GM23248 (cell line): ENCODE results near the gene RASA3. TPM values are rescaled to one million over a fixed set of nuclear protein-coding genes. Genes with fewer than 3 reads are reported as not detected.

Experiments
- DNase-seq: peaks from one replicate; pipeline ENCODE4 v3.0.0-alpha.2; 2015
- H2AFZ ChIP-seq: fragments of 200-600 bp; sonication (generic); 2 replicates; pipeline ENCODE4 v1.6.1; 2016; ENCODE audit warnings: antibody characterized with exemption
- H3F3A ChIP-seq: fragments of 200-600 bp; sonication (generic); 2 replicates; pipeline ENCODE4 v1.6.1; 2016; ENCODE audit warnings: mild to moderate bottlenecking, antibody characterized with exemption, mixed run types; ENCODE audit not compliant: insufficient read depth
- H3K27ac ChIP-seq: fragments of 200-600 bp; sonication (generic); 2 replicates; pipeline ENCODE4 v1.5.1; 2016; ENCODE audit warnings: mild to moderate bottlenecking
- H3K27me3 ChIP-seq: fragments of 200-600 bp; sonication (generic); replicated peaks from 2 replicates; pipeline ENCODE4 v1.6.1; 2016; ENCODE audit warnings: mild to moderate bottlenecking; ENCODE audit not compliant: insufficient read depth
- H3K36me3 ChIP-seq: fragments of 200-600 bp; sonication (generic); 2 replicates; pipeline ENCODE4 v1.6.1; 2016; ENCODE audit warnings: low read depth, mild to moderate bottlenecking
- H3K4me1 ChIP-seq: fragments of 200-600 bp; sonication (generic); 2 replicates; pipeline ENCODE4 v1.6.1; 2016; ENCODE audit warnings: mild to moderate bottlenecking; ENCODE audit not compliant: insufficient read depth
- H3K4me2 ChIP-seq: fragments of 200-600 bp; sonication (generic); one replicate; pipeline ENCODE4 v1.6.1; 2016; ENCODE audit warnings: mild to moderate bottlenecking; ENCODE audit not compliant: unreplicated experiment
- H3K4me3 ChIP-seq: fragments of 200-600 bp; sonication (generic); 2 replicates; pipeline ENCODE4 v1.5.1; 2016; ENCODE audit warnings: mild to moderate bottlenecking
- H3K79me2 ChIP-seq: fragments of 200-600 bp; sonication (generic); 2 replicates; pipeline ENCODE4 v1.6.1; 2016; ENCODE audit warnings: mild to moderate bottlenecking; ENCODE audit not compliant: insufficient read depth
- H3K9ac ChIP-seq: fragments of 200-600 bp; sonication (generic); 2 replicates; pipeline ENCODE4 v1.6.1; 2016; ENCODE audit warnings: mild to moderate bottlenecking
- H3K9me2 ChIP-seq: fragments of 200-600 bp; sonication (generic); 2 replicates; pipeline ENCODE4 v1.6.1; 2016; ENCODE audit warnings: mixed run types, mild to moderate bottlenecking, moderate library complexity; ENCODE audit not compliant: insufficient read depth
- H3K9me3 ChIP-seq: fragments of 200-600 bp; sonication (generic); one replicate; pipeline ENCODE4 v1.6.1; 2017; ENCODE audit warnings: low read depth
- H4K20me1 ChIP-seq: fragments of 200-600 bp; sonication (generic); 2 replicates; pipeline ENCODE4 v1.6.0; 2016; ENCODE audit not compliant: insufficient read depth
- EZH2 ChIP-seq: fragments of 200-600 bp; sonication (generic); IDR thresholded peaks from 2 replicates; pipeline ENCODE4 v1.6.1; 2018; ENCODE audit warnings: antibody characterized with exemption, mild to moderate bottlenecking; ENCODE audit not compliant: insufficient read depth, poor library complexity, severe bottlenecking
- EZH2phosphoT487 ChIP-seq: fragments of 200-600 bp; sonication (generic); IDR thresholded peaks from 2 replicates; pipeline ENCODE4 v1.6.1; 2018; ENCODE audit warnings: antibody characterized with exemption, moderate library complexity, mild to moderate bottlenecking, low read depth; ENCODE audit not compliant: insufficient read depth
- whole genome bisulfite sequencing, 2 experiments: methylation state at CpG; one replicate each; pipeline ENCODE4 v1.1.6; 2015 to 2017; ENCODE audit warnings: low lambda C conversion rate in 2 of 2, low coverage in 1 of 2; ENCODE audit errors: missing lambda C conversion rate in 2 of 2; 5-methylcytosine and 5-hydroxymethylcytosine counted together
- in situ Hi-C: fragments of 300-500 bp; cut with MboI; formaldehyde crosslinking; loops from 2 replicates; pipeline ENCODE4 v1.15.0; 2020
- polyA plus RNA-seq: library from polyadenylated mRNA; unstranded; fragments of >200 nt; fragmentation: Nextera tagmentation; extraction: Ambion mirVana; gene quantifications from 2 replicates; pipeline ENCODE4 v1.2.1, GENCODE V29; 2016
- total RNA-seq: library from RNA; depleted of rRNA; stranded (reverse); fragments of >200 nt; shearing (Covaris generic); gene quantifications from 2 replicates; pipeline ENCODE4 v1.2.3, GENCODE V29; 2014

RASA3 gene
- total and polyA plus RNA-seq, 2 experiments from 2014 or later: 34.3 to 36.7 TPM

DNA sequence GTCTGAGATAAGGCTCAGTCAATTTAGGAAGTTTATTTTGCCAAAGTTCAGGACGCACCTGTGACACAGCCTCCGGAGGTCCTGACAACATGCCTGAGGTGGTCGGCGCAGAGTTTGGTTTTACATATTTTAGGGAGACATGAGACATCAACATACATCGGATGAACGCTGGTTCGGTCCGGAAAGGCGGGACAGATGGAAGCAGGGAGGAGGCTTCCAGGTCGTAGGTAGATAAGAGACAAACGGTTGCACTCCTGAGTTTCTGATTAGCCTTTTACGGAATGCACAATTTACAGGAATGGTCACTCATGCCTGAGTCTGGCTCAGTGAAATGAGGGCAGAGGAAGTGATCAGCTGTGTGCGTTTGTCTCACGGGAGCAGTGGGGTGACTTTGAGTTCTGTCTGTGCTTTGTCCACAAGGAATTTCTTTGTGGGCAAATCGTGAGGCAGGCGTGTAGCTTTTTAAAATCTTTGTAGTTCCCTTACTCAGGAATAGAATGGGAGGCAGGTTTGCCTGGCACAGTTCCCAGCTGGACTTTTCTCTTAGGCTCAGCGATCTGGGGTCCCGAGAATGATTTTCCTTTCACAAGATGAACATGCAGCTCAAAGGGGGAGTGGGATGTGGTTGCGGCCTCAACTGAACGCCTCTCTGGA lies 194.8 kb downstream of the RASA3 start:
- H3K9me3 ChIP-seq: no peaks in the 10 kb centered on the region
- no peak for TF ChIP-seq EZH2
- no peak overlapping the region for H2AFZ ChIP-seq
- no peak overlapping the region for H3K27ac ChIP-seq
- H3K36me3 ChIP-seq: no peaks in the 10 kb centered on the region
- no peaks in the 10 kb centered on the region for H3K27me3 ChIP-seq
- no peak for DNase-seq
- H3K4me3 ChIP-seq: no peak overlapping the region
- WGBS, 2 experiments: 89 to 93% methylated on average over 20 of the region's 20 CpGs
- H3K79me2 ChIP-seq: no peaks in the 10 kb centered on the region
- in situ Hi-C loops: no loop called here
- H3F3A ChIP-seq: no peaks in the 10 kb centered on the region
- H4K20me1 ChIP-seq: no peaks in the 10 kb centered on the region
- no peaks in the 10 kb centered on the region for H3K4me1 ChIP-seq
- no peak overlapping the region for H3K9ac ChIP-seq
- no peak overlapping the region for H3K4me2 ChIP-seq
- no peaks in the 10 kb centered on the region for H3K9me2 ChIP-seq

DNA sequence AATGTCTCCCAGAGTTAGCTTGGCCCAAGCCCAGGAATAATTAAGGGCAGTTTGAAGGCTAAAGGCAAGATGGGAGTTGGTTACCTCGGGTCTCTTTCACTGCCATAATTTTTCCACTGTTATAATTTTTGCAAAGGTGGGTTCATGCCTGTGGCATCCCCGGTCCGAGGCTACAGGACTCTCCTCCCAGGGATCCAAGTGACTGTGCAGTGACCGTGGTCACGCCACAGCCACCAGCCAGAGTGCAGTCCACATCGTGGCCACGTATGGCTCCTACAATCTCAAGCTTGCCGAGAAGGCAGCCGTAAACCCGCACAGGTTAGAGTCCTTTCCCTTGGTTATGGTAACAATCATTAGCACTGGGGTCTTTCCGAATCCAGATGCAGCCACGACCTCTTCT lies 195.3 kb downstream of the RASA3 start:
- no peaks in the 10 kb centered on the region for H3K9me3 ChIP-seq
- H3K27me3 ChIP-seq: no peaks in the 10 kb centered on the region
- no peaks in the 10 kb centered on the region for H4K20me1 ChIP-seq
- no peak overlapping the region for H3K4me2 ChIP-seq
- no peak overlapping the region for H3K9ac ChIP-seq
- no peak overlapping the region for H3K4me3 ChIP-seq
- H3K36me3 ChIP-seq: no peaks in the 10 kb centered on the region
- WGBS, 2 experiments: 93 to 95% methylated on average over 12 of the region's 12 CpGs
- no peak for DNase-seq
- no peaks in the 10 kb centered on the region for H3F3A ChIP-seq
- H3K79me2 ChIP-seq: no peaks in the 10 kb centered on the region
- H3K4me1 ChIP-seq: no peaks in the 10 kb centered on the region
- no peak overlapping the region for H2AFZ ChIP-seq
- no peaks in the 10 kb centered on the region for H3K9me2 ChIP-seq
- in situ Hi-C loops: no loop called here
- TF ChIP-seq EZH2phosphoT487: no peak
- no peak for TF ChIP-seq EZH2
- H3K27ac ChIP-seq: no peak overlapping the region

DNA sequence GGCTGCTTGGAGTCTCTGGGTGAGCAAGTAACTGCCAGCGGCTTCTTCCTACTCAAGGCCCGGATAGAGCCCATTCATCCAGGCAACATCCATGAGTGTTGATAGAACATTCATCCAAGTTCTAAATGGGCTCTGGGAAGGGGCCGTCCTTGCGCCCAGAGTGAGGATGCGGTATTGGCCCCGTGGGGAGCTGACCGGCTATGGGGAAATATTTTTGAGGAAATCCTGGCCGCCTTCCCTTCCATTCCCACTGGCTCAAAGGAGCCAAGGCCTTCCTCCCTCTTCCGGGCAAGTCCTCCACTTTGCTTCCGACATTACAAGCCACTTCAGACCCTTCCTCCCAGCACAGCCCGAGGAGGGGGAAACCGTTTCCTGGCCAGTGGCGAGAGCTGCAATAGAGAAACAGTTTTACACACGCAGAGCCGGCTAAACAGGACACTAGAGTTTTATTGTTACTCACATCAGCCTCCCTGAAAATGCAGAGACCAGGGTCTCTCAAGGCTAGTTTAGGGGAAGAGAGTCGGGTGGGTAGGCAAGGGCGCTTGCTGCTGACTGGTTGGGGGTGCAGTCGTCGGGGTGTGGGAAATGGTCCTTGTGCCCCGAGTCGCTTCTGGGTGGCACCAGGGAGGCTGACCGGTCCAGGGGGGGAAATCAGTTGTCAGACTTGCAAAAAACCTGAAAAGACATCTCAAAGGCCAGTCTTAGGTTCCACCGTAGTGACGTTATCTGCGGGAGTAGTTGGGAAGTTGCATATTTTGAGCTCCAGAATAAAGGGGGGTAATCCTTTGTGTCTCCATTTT lies 196.1 kb downstream of the RASA3 start:
- Histone ChIP-seq H3K36me3 (no peaks in the 10 kb centered on the region), H3K27me3 (no peaks in the 10 kb centered on the region), H4K20me1 (no peaks in the 10 kb centered on the region), H3K4me2 (no peak overlapping the region), H3K9ac (no peak overlapping the region), H3F3A (no peaks in the 10 kb centered on the region), H3K79me2 (no peaks in the 10 kb centered on the region), H3K9me2 (no peaks in the 10 kb centered on the region), H3K4me1 (no peaks in the 10 kb centered on the region), H3K27ac (no peak overlapping the region), H3K9me3 (no peaks in the 10 kb centered on the region), H2AFZ (no peak overlapping the region), H3K4me3 (no peak overlapping the region)
- DNase-seq: no peak
- in situ Hi-C loops: no loop called here
- TF ChIP-seq EZH2 (no peak), EZH2phosphoT487 (no peak)
- 93 to 94% methylated on average over 25 of the region's 25 CpGs for WGBS, 2 experiments

DNA sequence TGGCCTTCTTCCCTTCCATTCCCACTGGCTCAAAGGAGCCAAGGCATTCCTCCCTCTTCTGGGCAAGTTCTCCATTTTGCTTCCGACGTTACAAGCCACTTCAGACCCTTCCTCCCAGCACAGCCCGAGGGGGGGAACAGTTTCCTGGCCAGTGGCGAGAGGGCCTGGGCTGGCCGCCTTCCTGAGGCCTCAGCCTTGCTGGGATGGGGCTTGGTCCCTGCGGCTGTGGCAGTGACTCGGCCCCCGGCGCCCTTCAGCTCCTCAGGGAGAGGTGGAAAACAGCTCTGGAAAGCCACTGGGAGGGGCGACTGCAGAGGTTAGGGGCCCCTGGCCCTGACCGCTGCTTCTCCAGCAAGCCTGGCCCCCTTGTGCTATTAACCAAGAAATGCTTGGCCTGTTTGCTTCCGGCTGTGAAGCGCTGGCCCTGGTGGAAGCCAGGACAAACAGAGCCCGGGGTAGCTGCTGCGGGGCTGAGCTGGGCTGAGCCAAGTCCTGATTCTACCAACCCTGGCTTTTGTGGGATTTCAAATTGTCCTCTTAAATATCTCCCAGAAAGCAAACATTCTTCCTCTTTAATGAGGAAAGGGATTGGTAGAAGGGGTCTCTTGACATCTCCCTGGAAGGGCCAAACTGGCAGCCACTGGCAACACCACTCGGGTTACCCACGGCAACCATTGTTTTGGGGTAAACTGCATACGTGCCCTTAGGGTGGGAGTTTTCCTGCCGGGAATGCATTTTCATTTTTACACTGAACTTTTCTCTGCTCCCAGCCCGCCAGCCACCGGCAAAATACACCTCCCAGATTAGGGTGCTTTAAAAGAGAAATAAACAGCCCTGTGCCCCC lies 197.2 kb downstream of the RASA3 start:
- no peak for TF ChIP-seq EZH2phosphoT487
- no peak for TF ChIP-seq EZH2
- 83% methylated on average over 21 of the region's 21 CpGs for WGBS, 2 experiments

More for the DNA sequence above, 197.2 kb downstream of the RASA3 start:
- H3K4me1 ChIP-seq: no peaks in the 10 kb centered on the region
- no peaks in the 10 kb centered on the region for H3K79me2 ChIP-seq
- no peaks in the 10 kb centered on the region for H4K20me1 ChIP-seq
- H3K9me2 ChIP-seq: no peaks in the 10 kb centered on the region
- H3F3A ChIP-seq: no peaks in the 10 kb centered on the region
- no peak overlapping the region for H3K9ac ChIP-seq
- no peak for DNase-seq
- H3K4me3 ChIP-seq: no peak overlapping the region
- no peaks in the 10 kb centered on the region for H3K9me3 ChIP-seq
- H2AFZ ChIP-seq: no peak overlapping the region
- H3K4me2 ChIP-seq: no peak overlapping the region
- H3K36me3 ChIP-seq: no peaks in the 10 kb centered on the region
- H3K27ac ChIP-seq: no peak overlapping the region
- no peaks in the 10 kb centered on the region for H3K27me3 ChIP-seq
- in situ Hi-C loops: no loop called here
